ENCODE data around the gene GATAD2B.

DNA sequence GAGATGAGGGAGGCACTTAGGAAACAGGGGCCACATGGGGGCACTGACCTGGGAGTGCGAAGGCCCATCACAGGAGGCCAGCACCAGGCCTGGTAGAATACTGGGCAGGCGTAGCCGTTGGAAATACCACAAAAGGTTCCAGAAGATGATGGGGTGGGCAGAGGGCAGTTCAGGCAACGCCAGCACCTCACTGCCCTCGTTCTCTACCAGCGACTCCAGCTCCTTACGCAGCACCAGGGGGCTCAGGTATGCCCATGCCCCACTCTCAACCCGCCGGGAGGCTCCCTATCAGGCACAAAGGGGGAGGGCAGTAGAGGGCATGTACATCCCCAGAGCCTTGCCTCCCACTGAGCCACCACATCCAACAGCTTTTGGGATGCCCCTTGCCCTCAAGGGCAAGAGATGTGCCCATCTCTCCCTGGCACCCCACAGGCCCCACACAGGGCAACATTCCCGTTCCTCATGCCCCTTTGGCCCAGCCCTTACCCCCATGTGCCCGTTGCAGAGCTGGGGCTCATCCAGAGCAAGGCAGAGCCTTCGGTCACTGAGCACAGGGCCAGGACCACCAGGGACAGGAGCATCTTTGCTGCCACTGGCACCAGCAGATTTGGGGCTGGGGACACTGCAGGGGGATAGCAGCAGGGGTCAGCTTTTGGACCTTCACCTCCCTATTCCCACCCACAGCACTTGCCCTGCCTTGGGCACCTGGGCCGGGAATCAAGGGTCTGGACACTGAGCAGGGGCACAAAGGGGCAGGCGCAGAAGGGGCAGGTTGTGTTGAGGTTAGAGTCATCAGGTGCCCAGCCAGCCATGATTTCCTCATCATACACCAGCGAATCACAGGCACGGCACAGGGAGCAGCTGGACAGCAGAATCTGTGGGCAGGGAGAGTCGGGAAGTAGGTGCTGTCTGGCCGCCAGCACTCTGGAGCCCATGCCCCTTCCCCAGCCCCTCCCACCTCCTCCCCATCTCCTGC, 9.7 kb upstream of the GATAD2B start:
- TF ChIP-seq, protein P1, sequence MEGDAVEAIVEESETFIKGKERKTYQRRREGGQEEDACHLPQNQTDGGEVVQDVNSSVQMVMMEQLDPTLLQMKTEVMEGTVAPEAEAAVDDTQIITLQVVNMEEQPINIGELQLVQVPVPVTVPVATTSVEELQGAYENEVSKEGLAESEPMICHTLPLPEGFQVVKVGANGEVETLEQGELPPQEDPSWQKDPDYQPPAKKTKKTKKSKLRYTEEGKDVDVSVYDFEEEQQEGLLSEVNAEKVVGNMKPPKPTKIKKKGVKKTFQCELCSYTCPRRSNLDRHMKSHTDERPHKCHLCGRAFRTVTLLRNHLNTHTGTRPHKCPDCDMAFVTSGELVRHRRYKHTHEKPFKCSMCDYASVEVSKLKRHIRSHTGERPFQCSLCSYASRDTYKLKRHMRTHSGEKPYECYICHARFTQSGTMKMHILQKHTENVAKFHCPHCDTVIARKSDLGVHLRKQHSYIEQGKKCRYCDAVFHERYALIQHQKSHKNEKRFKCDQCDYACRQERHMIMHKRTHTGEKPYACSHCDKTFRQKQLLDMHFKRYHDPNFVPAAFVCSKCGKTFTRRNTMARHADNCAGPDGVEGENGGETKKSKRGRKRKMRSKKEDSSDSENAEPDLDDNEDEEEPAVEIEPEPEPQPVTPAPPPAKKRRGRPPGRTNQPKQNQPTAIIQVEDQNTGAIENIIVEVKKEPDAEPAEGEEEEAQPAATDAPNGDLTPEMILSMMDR (IDR thresholded peaks at IDR 0.05; ENCODE audit: insufficient read depth, low read depth, low read length) = no peak
- no peak for TF ChIP-seq EZH2 (IDR thresholded peaks at IDR 0.05; ENCODE audit: insufficient read depth, low read length)

Data from astrocyte (in vitro differentiated cells and primary cell).